Stimulated activated CD4-positive, alpha-beta T cell treated with anti-CD3 and anti-CD28 coated beads, TNF-alpha, amount 100 ng/mL, for 48 hours (primary cell): ENCODE measurements around the gene CEACAM7.
"Not testable (repeated sequence)": the region's sequence is repeated elsewhere in the genome, so short reads cannot be mapped to it uniquely, and the experiment has no call there.

ENCODE experiments used
- DNase-seq, 3 donors: peaks; one replicate each; pipeline ENCODE4 v3.0.0-alpha.2; 2020; ENCODE audit warnings: low read depth in 3 of 3

CEACAM7 gene

GRCh38 chr19:41688098-41688497 lies at the start of gene CEACAM7:
Gene CEACAM7 (minus strand): TSS chr19:41688270. CDS start chr19:41688165, 105 bp downstream.
- no peak for DNase-seq

DNA sequence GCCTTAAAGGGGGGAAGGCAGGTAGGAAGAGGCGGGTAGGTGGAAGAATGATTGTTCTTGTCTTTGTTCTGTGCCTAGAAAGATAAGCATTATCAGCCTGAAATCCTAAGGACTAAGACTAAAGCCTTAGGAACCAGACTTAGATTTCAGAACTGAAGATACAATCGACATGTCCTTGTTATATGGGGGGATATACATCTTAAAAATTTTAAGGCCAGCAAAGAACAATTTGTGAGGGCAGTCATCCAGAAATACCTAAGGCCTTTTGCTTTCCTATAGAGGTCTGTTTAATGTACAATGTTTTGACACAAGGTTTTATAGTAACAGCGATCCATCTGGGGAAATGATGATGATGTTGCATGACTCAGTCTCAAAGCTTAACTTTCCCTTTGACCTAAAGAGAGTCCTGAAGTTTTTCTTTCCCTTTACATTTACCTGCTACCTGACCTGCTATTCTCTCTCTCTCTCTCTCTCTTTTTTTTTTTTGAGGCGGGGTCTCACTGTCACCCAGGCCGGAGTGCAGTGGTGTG lies 47.1 kb upstream of the CEACAM7 start:
- DNase-seq: no peak

DNA sequence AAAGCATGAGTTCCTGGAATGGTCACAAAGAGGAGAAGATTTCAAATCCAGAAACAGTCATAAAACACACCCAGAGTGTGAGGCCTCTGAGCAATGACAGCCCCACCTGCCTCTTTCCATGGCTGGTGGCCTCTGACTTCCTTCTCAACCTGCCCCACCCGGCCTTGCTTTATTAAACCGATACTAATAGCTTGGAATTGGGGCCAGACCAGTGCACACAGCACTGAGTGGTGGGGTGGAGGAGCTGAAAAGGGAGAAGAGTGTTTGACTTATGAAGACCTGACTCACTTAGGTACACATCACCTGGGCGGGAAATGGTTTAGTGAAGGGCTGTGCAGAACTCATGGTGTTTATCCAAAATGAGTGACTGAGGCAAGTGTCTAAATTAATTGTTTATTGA lies 46.5 kb upstream of the CEACAM7 start:
- DNase-seq: no peak

DNA sequence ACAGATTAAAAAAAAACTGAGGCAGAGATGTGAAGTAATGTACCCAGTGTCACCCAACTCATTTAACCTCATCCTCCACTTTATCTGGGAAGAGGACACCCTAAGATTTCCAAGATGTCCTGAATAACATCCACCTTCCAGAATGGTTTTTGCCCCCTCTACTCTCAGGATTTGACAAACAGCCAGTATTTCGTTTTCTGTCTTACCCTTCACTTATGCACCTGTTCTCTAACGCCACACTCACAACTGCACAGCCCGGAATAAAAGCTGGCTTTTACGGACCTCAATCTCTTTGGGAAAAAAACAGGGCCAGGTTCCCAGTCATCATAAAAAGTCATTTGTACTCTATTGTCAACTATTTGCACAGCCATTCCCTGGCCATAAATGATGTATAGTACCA lies 46.1 kb upstream of the CEACAM7 start:
- no peak for DNase-seq

DNA sequence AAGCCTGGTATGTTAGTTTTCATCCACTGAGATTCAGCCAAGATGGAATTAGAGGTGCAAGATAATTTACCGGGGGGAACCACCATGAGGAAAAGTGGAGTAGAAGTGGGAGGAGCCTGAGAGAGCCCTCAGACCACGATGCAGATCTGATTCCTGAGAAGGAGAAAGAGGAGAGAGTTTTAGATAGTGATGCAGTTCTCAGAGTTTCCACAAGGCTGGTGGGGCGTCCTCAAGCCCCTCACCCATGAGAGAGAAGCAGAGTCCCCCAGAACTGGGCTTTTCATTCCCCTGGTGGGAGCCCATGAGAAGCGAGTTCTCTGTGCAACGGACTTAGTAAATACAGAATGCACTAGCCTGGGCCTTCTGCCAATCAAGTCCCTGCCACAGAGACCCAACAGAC lies 38.4 kb upstream of the CEACAM7 start:
- DNase-seq: no peak

DNA sequence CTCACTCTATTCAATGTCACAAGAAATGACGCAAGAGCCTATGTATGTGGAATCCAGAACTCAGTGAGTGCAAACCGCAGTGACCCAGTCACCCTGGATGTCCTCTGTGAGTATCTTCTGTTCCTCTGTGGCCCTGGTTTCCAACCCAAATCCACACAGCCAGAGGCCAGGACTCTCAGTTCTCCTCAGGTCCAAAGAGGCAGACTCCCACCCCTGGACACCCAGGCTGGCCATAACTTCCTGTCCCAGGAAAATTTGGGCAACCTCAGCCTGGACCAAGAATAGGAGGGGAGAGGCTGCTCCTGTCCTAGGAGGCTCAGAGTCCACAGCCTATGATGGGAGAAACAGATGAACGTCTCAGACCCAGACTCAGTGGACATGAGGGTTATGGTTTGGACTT lies 32.0 kb upstream of the CEACAM7 start:
- DNase-seq: no peak

- DNase-seq: no peak
Measured at GRCh38 chr19:41718761-41719160, 30.7 kb upstream of the CEACAM7 start.

DNA sequence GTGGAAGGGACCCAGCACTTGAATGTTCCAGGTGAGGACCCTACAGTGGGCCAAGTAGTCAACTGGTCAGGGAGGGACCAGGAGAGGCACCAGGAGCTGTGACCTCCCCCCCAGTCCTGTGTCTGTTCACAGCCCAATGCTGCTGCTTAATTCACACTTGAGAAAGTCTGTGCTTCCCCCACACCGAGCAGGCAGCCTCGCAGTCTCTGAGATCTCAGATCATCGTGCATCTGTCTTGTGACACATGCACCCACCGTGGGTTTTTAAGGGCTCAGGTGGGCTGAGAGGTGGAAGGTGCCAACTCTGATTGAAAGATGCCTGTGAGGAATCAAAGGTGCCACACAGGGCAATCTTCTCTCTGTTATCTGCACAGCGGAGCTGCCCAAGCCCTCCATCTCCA lies 26.5 kb upstream of the CEACAM7 start:
- DNase-seq: no peak

- no peak for DNase-seq
Measured at GRCh38 chr19:41711376-41712261, 23.5 kb upstream of the CEACAM7 start.

GRCh38 chr19:41709951-41710645 lies 22.0 kb upstream of the CEACAM7 start:
- DNase-seq: no peak

DNA sequence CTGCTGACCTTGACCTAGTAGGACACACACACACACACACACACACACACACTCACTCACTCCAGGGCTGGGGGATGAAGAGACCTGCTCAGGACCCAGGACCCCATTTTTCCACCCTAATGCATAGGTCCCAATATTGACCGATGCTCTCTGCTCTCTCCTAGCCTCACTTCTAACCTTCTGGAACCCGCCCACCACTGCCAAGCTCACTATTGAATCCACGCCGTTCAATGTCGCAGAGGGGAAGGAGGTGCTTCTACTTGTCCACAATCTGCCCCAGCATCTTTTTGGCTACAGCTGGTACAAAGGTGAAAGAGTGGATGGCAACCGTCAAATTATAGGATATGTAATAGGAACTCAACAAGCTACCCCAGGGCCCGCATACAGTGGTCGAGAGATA lies 21.4 kb upstream of the CEACAM7 start:
- DNase-seq: not testable (repeated sequence)

DNA sequence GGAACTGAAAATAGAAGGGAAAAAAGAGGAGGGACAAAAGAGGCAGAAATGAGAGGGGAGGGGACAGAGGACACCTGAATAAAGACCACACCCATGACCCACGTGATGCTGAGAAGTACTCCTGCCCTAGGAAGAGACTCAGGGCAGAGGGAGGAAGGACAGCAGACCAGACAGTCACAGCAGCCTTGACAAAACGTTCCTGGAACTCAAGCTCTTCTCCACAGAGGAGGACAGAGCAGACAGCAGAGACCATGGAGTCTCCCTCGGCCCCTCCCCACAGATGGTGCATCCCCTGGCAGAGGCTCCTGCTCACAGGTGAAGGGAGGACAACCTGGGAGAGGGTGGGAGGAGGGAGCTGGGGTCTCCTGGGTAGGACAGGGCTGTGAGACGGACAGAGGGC lies 20.4 kb upstream of the CEACAM7 start, which contains the start of gene CEACAM5:
CEACAM5 (plus strand) TSS at position 146 of the 400 bp plus-strand sequence; CDS start at position 252, 106 bp downstream.
- DNase-seq: no peak

DNA sequence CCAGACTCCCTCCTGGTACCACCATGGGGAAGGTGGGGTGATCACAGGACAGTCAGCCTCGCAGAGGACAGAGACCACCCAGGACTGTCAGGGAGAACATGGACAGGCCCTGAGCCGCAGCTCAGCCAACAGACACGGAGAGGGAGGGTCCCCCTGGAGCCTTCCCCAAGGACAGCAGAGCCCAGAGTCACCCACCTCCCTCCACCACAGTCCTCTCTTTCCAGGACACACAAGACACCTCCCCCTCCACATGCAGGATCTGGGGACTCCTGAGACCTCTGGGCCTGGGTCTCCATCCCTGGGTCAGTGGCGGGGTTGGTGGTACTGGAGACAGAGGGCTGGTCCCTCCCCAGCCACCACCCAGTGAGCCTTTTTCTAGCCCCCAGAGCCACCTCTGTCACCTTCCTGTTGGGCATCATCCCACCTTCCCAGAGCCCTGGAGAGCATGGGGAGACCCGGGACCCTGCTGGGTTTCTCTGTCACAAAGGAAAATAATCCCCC lies 19.9 kb upstream of the CEACAM7 start:
- no peak for DNase-seq

DNA sequence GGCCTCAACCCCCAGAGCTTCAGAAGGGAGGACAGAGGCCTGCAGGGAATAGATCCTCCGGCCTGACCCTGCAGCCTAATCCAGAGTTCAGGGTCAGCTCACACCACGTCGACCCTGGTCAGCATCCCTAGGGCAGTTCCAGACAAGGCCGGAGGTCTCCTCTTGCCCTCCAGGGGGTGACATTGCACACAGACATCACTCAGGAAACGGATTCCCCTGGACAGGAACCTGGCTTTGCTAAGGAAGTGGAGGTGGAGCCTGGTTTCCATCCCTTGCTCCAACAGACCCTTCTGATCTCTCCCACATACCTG lies 19.4 kb upstream of the CEACAM7 start:
- no peak for DNase-seq

GRCh38 chr19:41706741-41707501 lies 18.9 kb upstream of the CEACAM7 start:
- peak; percentile 45 to 71 (median 54) for DNase-seq

- DNase-seq: peak in 1 of 3 donors; percentile 36
Measured at GRCh38 chr19:41705393-41706174, 17.5 kb upstream of the CEACAM7 start.

GRCh38 chr19:41703602-41704293 lies 15.7 kb upstream of the CEACAM7 start:
- DNase-seq: no peak

- DNase-seq: no peak
Measured at GRCh38 chr19:41702171-41702651, 14.1 kb upstream of the CEACAM7 start.

- no peak for DNase-seq
Measured at GRCh38 chr19:41701401-41702075, 13.5 kb upstream of the CEACAM7 start.
